ENCODE results near the gene CCNJL.

- TF ChIP-seq CTCF (conservative IDR thresholded peaks at IDR 0.05; ENCODE audit: low read depth, low read length) (no peak), EZH2 (IDR thresholded peaks at IDR 0.05; ENCODE audit: borderline replicate concordance, low read depth, low read length, poor library complexity, severe bottlenecking) (no peak)
These were observed 12.5 kb upstream of the CCNJL start for GRCh38 chr5:160324886-160325285.
